ENCODE results near the gene CATSPER3. TPM values are rescaled to one million over a fixed set of nuclear protein-coding genes. Genes with fewer than 3 reads are reported as not detected.

CATSPER3 gene
- total RNA-seq, 4 donors from 2014 or later, result 0.42 to 0.65 TPM; not detected in 2

GRCh38 chr5:135027697-135028615 is 60.2 kb downstream of the CATSPER3 start:
- Histone ChIP-seq H3K9me3 (no peaks in the 10 kb centered on the region), H3K36me3 (no peaks in the 10 kb centered on the region), H3K27me3 (peaks cover 21 to 75% (median 52%) of the 10 kb centered on the region in 4 donors), H3K4me3 (peak overlapping the region in 1 of 4 donors; percentile 32), H3K4me1 (peaks cover 22 to 53% (median 48%) of the 10 kb centered on the region in 4 donors), H3K27ac (replicated peaks in 1 of 4) (peak overlapping the region in 1 of 4 donors; percentile 53)
- TF ChIP-seq POLR2AphosphoS5 (IDR thresholded peaks at IDR 0.05), result no peak
- TF ChIP-seq CTCF (IDR thresholded peaks at IDR 0.05), result no peak
- no peak for TF ChIP-seq EP300 (IDR thresholded peaks at IDR 0.05)
- no peak for TF ChIP-seq POLR2A (IDR thresholded peaks at IDR 0.05; ENCODE audit: low read depth)
- WGBS, result 32% methylated on average over 44 of the region's 79 CpGs
- DNase-seq (ENCODE audit: extremely low spot score), result no peak
- intact Hi-C loops (cut with DNase I), result no loop called here

DNA sequence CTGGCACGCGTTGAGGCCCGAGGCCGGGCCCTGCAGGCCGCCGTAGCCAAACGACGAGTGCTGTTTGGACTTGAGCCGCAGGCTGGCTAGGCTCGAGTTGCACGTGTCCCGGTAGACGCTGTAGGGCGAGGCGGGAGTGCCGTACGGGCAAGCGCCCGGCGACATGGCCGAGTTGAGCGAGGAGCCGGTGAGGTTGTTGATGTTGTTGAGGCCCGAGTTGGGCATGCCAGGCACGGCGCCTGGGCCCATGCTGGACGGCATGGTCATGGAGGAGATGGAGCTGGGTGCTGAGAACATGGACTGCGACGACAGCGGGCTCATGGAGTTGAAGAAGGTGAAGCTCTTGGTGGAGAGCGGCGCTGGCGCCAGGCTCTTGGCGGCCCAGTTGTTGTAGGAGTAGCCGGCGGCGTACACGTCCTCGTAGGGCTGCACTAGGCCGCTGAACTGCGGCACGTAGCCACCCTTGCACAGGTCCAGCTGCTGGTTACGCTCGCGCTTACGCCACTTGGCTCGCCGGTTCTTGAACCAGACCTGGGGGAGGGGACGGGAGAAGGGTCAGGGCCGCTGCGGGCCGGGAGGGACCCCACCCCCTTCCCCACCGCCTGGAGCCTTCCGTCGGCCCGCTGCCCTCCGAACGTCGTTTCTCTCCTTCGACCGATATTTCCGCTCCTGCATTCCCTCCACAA is 61.2 kb downstream of the CATSPER3 start:
- 32% methylated on average over 44 of the region's 62 CpGs for whole genome bisulfite sequencing
- Histone ChIP-seq H3K9me3 (no peaks in the 10 kb centered on the region), H3K4me3 (peak overlapping the region in 1 of 4 donors; percentile 22), H3K36me3 (no peaks in the 10 kb centered on the region), H3K27ac (replicated peaks in 1 of 4) (peak overlapping the region in 1 of 4 donors; percentile 14), H3K4me1 (peaks cover 30 to 63% (median 58%) of the 10 kb centered on the region in 4 donors), H3K27me3 (peaks cover 30 to 85% (median 60%) of the 10 kb centered on the region in 4 donors)
- intact Hi-C loops (cut with DNase I), result no loop called here
- no peak for TF ChIP-seq POLR2A (IDR thresholded peaks at IDR 0.05; ENCODE audit: low read depth)
- TF ChIP-seq POLR2AphosphoS5 (IDR thresholded peaks at IDR 0.05), result no peak
- no peak for TF ChIP-seq CTCF (IDR thresholded peaks at IDR 0.05)
- no peak for TF ChIP-seq EP300 (IDR thresholded peaks at IDR 0.05)
- no peak for DNase-seq (ENCODE audit: extremely low spot score)

DNA sequence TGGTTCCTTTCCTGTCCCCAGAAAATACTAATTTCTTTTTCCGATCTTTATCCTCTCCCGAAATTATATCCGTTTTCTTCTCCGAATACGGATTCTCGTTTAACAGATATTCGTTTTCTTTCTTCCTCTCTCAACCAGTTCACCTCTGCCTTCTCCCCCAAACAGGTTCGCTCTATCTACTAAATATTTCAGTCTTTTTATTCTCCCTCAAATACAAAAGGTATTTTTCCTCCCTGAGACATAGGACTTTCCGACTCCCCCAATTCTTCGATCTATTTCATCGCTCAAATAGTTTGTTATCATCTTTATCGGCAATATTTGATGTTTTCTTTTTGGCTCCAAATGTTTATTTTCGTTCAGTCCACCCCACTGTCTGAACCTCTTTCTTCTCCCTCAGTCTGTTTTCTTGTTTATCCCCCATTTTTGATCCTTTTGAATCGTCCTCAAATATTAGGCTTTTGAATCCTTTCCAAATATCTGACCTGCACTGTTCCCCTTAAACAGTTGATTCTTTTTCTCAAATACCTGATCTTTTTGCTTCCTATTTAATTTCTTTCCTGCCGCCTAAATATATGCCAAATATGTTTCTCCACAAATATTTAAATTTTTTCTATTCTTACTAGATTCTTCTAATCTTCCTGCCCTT is 61.9 kb downstream of the CATSPER3 start:
- Histone ChIP-seq H3K27me3 (peaks cover 33 to 91% (median 62%) of the 10 kb centered on the region in 4 donors), H3K4me3 (no peak overlapping the region), H3K4me1 (peaks cover 36 to 69% (median 65%) of the 10 kb centered on the region in 4 donors), H3K27ac (replicated peaks in 1 of 4) (peak overlapping the region in 1 of 4 donors; percentile 14), H3K36me3 (no peaks in the 10 kb centered on the region), H3K9me3 (no peaks in the 10 kb centered on the region)
- intact Hi-C loops (cut with DNase I), result no loop called here
- TF ChIP-seq POLR2AphosphoS5 (IDR thresholded peaks at IDR 0.05) (peak in 1 of 2 donors; percentile 10), EP300 (IDR thresholded peaks at IDR 0.05) (no peak), POLR2A (IDR thresholded peaks at IDR 0.05; ENCODE audit: low read depth) (no peak), CTCF (IDR thresholded peaks at IDR 0.05) (no peak)
- WGBS, result 29% methylated on average over 15 of the region's 15 CpGs
- no peak for DNase-seq (ENCODE audit: extremely low spot score)

GRCh38 chr5:135030123-135030955 is 62.6 kb downstream of the CATSPER3 start:
- H3K4me3 ChIP-seq, result peak overlapping the region; percentile 59 to 71 (median 62)

More at GRCh38 chr5:135030123-135030955, 62.6 kb downstream of the CATSPER3 start:
- no peak for DNase-seq (ENCODE audit: extremely low spot score)
- Histone ChIP-seq H3K4me1 (peaks cover 36 to 73% (median 67%) of the 10 kb centered on the region in 4 donors), H3K27ac (replicated peaks in 1 of 4) (peak overlapping the region in 3 of 4 donors; percentile 26 to 60 (median 37)), H3K27me3 (peaks cover 33 to 99% (median 64%) of the 10 kb centered on the region in 4 donors), H3K36me3 (no peaks in the 10 kb centered on the region), H3K9me3 (no peaks in the 10 kb centered on the region)
- WGBS, result 22% methylated on average over 13 of the region's 13 CpGs
- intact Hi-C loops (cut with DNase I), result no loop called here
- TF ChIP-seq CTCF (IDR thresholded peaks at IDR 0.05) (no peak), EP300 (IDR thresholded peaks at IDR 0.05) (no peak), POLR2AphosphoS5 (IDR thresholded peaks at IDR 0.05) (no peak), POLR2A (IDR thresholded peaks at IDR 0.05; ENCODE audit: low read depth) (no peak)

All from esophagus muscularis mucosa (tissue), 4 donors.